Renal cortical epithelial cell (primary cell): ENCODE results near the gene MAD2L2. TPM values are rescaled to one million over a fixed set of nuclear protein-coding genes. Genes with fewer than 3 reads are reported as not detected.

ENCODE experiments used
- DNase-seq: peaks from one replicate; pipeline ENCODE4 v3.0.0-alpha.2; 2011; ENCODE audit warnings: low read depth
- total RNA-seq: library from RNA; depleted of rRNA; stranded (reverse); fragments of >200 nt; gene quantifications from 2 replicates; pipeline ENCODE4 v1.2.3, GENCODE V29; 2014

MAD2L2 gene
- total RNA-seq: 28.5 and 30.9 TPM in 2 replicates

DNA sequence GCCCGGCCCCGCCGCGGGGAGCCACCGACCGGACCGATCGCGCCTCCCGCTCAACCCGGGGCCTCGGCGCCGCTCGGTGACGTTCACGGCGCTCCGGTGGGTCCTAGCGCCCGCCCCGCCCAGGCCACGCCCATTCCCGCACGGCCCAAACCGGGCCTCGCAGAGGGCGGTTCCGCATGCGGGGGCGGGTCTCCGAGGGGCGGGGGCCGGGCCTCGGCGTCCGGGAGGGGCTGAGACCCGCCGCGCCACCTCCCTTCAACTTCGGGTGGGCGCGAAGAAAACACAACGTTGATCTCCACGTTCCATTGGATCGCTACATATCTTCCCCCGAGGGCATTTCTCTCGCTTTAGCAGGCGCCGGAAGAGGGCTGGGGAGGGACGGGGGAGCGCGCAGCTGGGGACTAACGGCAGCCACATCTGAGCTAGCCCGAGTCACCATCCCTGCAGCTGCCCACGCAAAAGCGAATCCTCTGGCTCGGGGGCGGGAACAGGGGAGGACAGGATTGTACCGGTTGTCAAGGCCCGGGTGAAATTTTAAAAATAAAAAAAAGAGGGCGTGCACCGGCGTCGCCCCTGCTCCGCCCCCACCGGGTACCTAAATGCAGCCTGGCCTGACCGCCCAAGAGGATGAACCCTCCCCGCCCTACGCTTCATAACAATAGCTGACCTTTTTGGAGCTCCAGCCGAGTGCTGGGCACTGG, at the start of gene MAD2L2:
Gene MAD2L2 (minus strand): TSS at position 78 of the 701 bp plus-strand sequence. CDS start 547 bp downstream, outside the sequence.
- peak; percentile 43 for DNase-seq

DNA sequence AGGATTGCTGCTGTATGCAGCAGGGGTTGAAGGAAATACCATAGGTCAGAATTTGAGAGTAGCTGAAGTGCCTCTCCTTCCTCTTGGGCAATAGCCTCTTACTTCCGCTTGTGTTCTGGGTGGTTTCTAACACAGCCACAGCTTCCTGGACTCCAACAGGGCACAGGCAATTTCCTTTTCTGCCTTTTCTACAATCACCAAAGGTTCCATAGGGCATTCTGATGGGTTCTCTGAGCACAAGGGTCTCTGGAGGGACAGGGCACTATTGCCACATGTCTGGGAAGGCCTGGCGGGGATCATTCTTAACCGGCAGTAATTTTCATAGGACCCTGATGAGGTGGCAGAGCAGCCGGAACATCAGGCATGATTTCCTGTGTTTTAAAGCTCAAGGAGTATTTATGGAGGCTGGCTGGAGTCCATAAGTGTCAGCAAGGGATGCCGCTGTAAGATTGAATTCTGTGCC, 49.5 kb upstream of the MAD2L2 start:
- DNase-seq: no peak

DNA sequence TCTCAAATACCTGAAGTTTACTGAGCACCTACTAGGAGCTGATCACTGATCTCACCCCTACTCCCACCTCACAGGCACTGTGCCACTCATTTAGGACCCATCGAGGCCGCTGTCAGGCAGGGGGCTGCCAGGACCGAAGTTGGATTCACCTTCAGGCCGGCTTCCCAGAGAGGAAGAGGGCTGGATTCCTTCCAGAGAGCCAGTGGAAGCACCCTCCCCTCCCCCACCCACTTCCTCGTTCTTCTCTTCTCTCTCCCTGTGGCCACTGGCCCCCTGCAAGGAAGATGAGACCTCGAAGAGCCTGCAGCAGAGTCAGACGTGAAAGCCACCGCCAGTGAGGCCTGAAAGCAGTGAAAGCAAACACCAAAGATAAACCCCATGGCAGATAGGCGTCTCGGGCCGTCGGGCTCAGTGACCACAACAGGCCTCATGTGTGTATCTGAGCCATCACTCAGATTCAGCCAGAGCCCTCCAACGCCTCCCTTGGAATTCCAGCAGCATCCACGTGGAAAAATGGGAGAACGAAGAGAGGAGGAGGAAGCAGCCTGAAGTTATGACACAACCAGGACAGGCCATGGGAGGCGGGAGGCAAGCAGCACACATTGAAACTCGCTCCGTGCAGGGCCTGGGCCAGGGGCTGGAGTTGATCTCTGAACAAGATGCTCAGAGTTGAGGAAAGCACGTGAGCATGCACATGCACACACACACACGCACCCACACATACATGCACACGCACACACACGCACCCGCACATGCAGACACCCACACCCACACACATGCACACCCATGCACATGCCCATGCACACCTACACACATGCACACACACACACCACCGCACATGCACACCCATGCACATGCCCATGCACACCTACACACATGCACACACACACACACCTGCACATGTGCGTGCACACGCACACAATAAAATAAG, 48.8 kb upstream of the MAD2L2 start:
- DNase-seq: peak; percentile 28

DNA sequence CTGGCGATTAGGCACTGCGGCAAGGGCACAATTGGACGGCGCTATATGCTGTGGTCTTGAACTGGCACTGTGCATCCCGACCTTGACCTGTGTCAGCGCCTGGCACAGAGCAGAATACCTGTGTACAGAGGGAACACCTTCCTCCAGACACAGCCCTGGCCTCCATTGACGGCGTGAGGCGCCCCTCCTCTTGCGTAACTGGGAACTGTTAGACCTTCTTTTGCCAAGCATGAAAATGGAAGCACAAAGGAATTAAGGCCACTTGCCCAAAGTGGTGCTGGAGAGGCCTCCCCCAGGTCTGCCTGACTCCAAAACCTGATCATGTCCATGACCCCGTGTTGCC, 48.2 kb upstream of the MAD2L2 start:
- DNase-seq: no peak

DNA sequence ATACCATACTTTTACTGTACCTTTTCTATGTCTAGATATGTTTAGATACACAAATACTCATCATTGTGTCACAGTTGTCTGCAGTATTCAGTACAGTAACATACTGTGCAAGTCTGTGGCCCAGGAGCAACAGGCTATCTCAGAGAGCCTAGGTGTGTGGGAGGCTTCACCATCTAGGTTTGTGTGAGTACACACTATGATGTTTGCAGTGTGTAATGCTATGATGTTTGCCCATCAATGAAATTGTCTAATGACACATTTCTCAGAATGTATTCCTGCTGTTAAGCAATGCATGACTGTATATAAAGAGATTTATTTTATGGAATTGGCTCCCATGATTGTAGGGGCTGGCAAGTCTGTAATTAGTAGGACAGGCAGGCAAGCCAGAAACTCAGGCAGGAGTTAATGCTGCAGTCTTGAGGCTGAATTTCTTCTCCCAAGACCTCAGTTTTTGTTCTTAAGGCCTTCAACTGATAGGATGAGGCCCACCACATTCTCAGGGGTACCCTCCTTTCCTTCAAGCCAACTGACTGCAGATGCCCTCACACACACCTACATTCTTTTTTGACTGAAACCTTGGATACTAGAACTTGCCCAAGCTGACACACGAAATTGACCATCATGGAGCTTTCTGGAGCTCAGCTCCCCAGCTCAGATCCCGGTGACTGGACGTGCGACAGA, 47.3 kb upstream of the MAD2L2 start:
- no peak for DNase-seq

DNA sequence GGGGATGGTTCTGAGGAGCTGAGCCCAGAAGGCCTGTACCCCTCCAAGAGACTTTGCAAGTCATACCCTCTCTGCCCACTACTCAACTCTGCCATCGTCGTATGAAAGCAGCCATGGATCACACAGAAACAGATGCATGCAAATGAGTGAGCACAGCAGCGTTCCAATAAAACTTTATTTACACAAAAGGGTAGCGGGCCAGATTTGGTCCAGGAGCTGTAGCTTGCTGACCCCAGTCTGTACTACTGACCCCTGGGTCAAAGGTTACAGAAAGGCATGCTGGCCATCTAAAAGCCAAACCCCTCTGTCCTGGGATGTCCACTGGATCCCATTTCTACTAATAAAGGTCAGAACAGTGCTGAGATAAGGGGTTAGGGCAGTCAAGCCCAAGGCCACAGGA, 46.2 kb upstream of the MAD2L2 start:
- DNase-seq: no peak

DNA sequence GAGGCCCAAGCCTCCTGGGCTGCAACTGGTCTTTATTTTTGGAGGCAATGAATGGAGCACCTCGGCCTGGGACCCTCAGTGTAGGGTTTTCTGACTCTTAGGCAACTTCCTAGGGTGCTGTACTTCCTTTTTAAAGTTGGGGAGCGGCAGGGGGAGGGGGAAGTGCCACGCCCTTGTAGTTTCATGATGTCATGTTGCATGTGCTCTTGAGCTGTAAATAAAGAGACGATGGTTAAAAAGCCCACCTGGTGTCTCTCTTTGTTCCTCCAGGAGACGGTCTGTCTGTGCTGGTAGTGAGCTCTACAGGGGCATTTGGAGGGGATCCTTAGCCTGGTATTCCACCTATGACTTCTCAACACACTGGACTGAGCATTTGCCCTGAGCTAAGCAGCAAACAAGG, 44.7 kb upstream of the MAD2L2 start:
- no peak for DNase-seq

DNA sequence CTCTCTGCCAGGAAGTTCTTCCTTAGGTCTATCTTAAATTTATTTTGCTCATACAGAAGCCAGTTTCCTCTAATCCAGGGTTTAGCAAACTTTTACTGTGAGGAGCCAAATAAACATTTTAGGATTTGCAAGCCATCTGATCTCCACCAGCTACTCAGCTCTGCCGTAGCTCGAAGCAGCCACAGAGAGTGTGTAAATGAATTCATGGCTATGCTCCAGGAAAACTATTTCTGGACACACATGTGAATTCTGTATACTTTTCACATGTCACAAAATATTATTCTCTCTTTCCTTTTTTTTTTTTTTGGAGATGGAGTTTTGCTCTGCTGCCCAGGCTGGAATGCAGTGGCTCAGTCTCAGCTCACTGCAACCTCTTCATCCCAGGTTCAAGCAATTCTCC, 41.6 kb upstream of the MAD2L2 start:
- no peak for DNase-seq

DNA sequence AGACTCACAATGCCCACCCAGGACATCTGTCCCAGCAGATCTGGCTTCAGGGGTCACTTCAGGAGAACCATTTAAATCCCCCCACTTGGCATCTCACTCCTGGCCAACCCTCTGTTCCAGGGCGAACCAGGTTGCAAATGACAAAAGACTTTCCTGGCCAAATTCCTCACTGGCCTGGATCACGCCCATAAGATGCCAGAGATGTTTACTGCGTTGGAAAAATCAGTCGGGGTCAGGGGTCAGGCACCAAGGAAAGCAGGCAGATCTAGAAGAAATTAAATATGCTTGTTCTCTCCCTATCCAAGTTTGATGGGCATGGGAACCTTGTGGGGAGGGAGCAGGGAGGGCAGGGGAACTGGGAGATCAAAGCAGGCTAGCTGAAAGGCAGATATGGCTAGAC, 40.4 kb upstream of the MAD2L2 start:
- no peak for DNase-seq

DNA sequence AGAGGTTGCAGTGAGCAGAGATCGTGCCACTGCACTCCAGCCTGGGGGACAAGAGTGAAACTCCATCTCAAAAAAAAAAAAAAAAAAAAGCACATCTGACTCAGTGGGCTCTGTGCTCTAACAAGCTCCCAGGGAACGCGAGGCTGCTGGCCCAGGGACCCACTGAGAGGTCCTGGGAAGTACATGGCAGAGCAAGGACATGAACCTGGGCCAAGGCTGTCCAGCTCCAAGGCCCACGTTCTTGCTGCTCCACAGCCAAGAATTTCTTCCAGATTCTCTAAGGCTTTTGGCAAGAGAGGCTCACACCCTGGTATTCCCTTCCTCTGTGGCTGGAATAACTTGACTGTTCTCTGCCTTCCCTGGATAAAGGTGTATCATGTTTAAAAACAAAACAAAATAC, 39.6 kb upstream of the MAD2L2 start:
- no peak for DNase-seq

DNA sequence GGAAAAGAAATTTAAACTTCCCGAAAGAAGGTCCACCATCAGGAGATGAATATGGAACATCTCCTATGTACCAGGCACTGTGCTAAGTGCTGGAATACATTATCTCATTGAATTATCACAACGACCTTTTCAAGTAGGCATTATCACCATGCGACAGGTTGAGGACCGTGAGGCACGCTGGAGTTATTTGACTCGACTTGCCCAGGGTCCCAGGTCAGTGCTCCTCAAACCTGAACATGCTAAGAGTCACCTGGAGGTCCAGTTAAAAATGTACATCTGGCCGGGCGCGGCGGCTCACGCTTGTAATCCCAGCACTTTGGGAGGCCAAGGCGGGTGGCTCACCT, 39.1 kb upstream of the MAD2L2 start:
- no peak for DNase-seq

DNA sequence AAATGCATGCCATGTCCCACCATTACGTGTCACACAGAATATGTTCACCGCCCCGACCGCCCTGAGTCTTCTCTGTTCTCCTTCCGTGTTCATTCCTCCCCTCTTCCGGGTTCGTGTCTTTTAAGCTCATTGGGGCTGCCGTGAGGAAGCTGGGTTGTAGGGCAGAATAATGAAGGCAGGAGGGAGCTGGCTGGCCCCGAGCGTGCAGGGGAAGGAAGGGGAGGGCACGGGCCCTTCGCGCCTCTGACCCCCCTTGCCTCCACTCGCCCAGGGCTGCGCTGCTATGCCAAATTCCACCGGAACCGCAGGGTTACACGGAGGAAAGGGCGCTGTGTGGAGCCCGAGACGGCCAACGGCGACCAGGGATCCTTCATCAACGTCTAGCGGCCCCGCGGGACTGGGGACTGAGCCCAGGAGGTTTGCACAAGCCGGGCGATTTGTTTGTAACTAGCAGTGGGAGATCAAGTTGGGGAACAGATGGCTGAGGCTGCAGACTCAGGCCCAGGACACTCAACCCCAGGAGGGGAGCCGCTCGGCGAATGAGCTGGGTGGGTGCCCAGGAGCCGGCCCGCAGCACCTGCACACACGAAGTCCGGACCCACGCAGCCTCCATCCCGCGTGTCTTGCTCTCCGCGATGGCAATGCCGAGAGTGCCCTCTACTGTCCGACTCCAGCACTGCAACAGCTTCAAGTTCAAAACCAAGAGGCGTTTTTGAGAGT, 38.5 kb upstream of the MAD2L2 start:
- peak; percentile 43 for DNase-seq

DNA sequence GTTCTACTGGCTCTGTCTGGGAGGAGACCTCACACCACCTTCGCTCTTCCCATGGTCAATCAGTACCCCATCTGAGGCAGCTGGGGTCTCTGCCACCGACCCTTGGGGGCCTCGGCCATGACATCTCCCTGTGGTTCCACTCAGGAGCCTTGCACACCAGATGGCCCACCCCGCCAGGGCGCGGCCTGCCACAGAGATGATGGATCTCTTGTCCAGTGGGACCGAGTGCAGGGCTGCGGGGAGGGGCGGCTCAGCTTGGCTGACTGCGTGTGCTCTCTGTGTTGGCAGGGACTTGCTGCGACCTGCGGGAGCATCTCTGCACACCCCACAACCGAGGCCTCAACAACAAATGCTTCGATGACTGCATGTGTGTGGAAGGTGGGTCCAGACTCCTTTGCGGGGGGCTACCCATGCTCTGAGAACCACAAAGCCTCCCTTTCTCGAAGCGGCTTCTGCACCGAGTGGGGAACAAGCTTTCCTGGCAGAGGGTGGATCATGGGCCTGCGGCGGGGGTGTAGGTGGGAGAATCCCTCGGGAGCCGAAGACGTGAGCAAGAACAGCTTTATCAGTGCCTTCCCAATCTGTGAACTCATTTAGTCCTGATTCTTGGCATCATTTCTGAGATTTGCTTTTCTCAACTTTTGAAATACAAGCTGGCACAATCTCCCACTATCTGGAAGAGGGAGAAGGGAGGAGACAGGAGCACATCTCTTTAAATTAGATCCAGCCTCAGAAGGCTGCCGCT, 34.1 kb upstream of the MAD2L2 start:
- no peak for DNase-seq

DNA sequence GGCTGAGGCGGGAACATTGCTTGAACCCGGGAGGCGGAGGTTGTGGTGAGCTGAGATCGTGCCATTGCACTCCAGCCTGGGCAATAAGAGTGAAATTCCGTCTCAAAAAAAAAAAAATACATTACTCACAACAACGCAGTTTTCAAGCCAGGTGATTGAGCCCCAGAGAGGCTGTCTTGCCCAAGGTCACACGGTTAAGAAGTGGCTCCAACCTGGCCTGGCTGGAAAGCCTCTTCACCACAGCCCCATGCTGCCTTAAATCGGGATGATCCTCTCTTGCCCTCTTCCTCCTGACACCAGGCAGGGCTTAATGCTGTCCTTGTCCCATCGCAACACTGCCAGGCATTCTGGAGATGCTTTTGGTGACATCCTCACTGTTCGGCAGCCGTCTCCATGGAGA, 32.1 kb upstream of the MAD2L2 start:
- no peak for DNase-seq

DNA sequence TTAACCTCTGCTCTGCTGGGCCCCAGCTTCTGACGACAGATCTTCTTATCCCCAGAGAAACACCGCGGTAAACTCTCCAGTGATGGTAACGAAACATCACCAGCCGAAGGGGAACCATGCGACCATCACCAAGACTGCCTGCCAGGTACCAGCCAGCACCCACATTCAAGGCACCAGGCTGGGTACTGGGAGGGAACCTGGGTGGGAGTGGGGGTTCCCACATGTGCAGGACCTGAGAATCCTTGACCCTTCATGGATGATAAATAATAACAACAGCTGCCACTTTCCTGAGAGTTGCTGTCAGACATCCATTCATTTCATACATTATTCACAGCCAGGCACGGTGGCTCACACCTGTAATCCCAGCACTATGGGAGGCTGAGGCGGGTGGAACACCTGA, 31.3 kb upstream of the MAD2L2 start:
- no peak for DNase-seq

DNA sequence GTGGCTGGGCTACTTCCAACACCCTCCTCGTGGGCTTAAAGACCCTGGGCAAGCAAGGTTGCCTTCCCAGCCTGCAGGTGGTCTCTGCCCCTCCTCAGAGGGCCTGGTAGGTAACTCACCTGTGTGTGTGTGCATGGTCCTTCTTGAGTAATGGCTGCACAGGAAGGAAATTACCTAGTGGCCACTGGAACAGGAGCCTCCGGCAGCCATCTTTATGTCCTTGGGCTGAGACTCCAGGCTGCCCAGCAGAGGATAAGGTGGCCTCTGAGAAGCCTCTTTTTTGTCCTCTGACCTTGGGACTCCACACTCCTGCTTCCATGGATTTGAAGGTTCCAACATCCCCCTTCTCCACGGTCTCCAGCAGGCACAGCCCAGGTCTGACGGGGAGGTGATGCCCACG, 30.5 kb upstream of the MAD2L2 start:
- no peak for DNase-seq

DNA sequence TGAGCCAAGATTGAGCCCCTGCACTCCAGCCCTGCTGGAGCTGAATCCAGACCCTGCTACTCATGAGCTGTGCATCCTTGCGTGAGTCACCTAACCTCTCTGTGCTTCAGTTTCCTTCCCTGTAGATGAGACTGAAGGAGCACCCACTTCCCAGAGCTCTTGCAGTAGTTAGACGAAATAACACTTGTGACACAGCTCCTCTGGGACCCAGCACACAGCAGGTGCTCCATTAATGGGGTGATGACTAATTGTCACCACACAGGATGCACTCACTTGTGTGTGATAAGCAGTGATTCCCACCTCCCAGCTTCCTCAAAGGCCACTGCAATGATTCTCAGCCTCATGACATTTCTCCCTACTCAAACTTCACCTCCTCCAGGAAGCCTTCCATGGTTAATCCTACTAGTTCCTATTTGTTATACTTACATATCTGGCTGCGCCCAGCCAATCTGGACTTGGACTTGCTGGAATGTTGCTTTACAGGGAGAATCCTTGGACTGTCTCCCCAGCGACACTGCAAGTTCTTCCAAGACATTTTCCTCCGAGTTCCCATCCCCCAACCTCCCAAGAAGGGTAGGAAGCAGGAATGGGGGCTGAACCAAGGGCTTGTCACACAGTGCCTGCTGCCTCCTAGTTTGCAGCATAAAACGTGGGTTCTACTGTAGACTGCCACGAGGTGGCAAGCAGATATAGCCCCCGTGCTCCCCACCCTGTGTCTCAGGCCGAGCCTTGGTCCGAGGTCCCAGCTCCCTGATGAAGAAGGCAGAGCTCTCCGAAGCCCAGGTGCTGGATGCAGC, 27.8 kb upstream of the MAD2L2 start:
- no peak for DNase-seq

DNA sequence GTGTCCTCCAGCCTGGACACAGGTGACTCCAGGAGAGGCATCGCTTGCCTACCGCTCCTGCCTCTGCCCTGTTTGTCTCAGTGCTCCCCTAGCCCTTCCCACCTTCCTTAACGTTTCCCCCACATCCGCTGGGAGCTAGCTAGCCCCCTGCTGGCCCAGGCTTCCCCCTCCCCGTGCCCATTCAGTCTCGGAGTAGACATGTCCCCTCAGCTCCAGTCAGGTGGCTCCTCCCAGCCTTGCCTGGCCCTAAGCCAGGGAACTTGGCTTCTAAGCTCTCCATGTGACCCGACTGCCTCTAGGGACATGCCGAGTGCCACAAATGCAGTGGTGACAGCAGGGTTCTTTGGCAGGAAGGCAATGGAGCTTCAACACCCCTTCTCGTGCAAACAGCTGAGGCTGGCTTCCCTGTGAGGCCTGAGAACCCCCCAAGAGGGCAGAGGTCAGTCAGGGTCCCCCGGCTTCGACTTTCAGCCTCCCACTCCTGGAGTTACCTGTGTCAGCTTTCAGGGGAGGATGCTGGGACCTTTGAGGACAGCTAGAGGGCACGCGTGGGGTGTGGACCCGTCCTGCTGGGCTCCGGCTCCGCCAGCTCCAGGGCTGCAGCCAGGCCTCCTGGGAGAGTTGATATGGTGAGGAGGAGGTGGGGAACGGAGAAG, 26.8 kb upstream of the MAD2L2 start:
- DNase-seq: no peak

DNA sequence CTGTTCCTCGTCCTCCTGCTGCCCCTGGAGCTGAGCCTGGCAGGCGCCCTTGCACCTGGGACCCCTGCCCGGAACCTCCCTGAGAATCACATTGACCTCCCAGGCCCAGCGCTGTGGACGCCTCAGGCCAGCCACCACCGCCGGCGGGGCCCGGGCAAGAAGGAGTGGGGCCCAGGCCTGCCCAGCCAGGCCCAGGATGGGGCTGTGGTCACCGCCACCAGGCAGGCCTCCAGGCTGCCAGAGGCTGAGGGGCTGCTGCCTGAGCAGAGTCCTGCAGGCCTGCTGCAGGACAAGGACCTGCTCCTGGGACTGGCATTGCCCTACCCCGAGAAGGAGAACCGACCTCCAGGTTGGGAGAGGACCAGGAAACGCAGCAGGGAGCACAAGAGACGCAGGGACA, 25.3 kb upstream of the MAD2L2 start:
- no peak for DNase-seq

DNA sequence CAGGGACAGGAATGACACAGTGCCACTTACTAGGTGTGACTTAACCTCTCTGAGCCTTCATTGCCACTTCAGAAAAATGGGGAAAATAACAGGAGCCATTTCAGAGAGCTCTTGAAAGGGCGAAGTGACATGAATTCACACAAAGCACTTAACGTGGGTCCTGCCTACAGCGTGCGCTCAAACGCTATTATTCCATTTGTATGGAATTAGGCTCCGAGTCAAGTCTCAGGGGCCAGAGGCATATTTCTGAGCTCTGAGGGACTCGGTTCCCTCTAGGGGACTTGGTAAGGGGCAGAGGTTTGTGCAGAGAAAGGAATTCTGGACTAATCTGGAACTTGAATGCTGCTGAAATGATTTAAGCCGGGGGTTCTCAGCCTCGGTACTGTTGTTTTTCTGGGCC, 24.6 kb upstream of the MAD2L2 start:
- DNase-seq: no peak
